ENCODE results near the gene CSNK2A3. TPM values are rescaled to one million over a fixed set of nuclear protein-coding genes. Genes with fewer than 3 reads are reported as not detected.
A peak's percentile ranks its signal among the peaks of the same experiment; 100 is the strongest.

Gene CSNK2A3
- total RNA-seq, 1 experiment from 2014 or later, result 2.0 TPM

GRCh38 chr11:11338304-11338703 lies 14.7 kb downstream of the CSNK2A3 start:
- DNase-seq (ENCODE audit: low read depth), result no peak

GRCh38 chr11:11336664-11337063 lies 16.4 kb downstream of the CSNK2A3 start:
- DNase-seq (ENCODE audit: low read depth), result no peak

DNA sequence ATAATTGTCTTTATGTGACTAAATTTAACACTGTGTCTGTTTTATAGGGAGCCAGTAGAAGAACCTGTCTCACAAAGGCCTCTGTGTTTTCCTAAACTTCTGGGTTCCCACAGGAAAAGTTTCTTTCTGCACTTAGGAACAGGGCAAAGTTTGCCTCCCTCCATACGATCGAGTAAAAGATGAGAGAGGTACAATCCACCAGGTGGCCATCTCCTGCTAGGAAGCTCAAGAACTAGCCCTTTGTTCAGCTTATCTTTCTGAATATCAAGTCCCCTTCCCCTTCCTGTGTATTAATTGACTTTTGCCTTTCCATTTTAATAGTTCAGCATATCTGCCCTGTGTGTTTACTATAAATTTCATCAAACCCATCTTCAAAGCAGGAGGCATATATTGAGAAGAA lies 18.0 kb downstream of the CSNK2A3 start:
- no peak for DNase-seq (ENCODE audit: low read depth)

- no peak for DNase-seq (ENCODE audit: low read depth)
These were observed 18.4 kb downstream of the CSNK2A3 start for GRCh38 chr11:11334607-11335006.

GRCh38 chr11:11332141-11332710 lies 20.8 kb downstream of the CSNK2A3 start:
- no peak for DNase-seq (ENCODE audit: low read depth)

- DNase-seq (ENCODE audit: low read depth), result no peak
These were observed 23.8 kb downstream of the CSNK2A3 start for GRCh38 chr11:11329062-11329806.

- DNase-seq (ENCODE audit: low read depth), result no peak
These were observed 29.0 kb downstream of the CSNK2A3 start for GRCh38 chr11:11324090-11324489.

DNA sequence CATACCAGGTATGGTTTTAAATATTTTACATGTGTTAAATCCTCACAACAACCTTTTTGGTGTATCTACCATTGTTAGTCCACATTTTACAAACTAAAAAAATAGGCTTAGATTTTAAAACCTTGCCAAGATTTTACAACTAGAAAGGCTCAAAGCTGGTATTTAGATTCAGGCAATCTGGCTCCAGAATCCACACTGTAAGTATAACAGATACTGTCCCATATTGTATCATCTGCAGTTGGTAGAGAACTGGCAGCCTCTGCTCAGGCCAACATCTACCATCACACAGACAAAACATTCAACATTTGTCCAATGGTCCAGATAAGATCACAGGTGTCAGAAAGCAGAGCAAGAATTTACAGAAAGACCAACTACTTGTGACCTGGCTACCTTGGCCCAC lies 30.9 kb downstream of the CSNK2A3 start:
- DNase-seq (ENCODE audit: low read depth), result no peak

DNA sequence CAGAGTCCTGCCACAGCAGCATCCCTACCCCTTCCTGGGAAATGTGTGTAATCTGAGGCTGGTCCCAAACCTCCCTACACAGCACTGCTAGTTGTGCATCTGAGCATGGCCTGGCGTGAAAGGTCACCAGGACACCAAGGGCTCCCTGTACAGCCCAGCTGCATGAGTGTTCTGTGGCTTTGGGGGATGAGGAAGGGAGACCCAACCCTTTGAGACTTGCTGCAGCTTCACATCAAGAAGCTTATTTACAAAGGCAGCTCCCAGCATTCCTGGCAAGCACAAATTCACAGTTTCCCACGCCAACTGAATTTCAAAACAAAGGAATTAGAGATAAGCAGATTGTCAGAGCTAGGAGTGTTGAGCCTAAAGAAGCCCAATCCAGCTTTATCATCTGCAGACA lies 32.2 kb downstream of the CSNK2A3 start:
- no peak for DNase-seq (ENCODE audit: low read depth)

DNA sequence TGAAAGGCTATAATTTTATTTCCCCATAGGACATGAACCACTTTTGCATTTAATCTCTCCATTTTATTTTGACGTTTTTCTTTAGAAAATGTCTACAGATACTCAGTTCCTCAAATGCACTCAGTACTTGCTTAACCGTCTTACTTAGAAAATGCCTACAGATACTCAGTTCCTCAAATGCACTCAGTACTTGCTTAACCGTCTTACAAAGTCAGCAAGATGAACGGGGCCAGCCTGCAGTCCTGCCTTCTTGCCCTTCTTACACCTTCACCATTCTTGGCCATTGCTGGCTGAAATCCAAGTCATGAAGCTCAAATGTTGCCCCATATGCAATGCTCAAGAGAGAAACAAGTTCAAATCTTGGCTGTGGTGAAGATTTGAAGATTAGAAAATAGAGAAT lies 34.1 kb downstream of the CSNK2A3 start:
- no peak for DNase-seq (ENCODE audit: low read depth)

DNA sequence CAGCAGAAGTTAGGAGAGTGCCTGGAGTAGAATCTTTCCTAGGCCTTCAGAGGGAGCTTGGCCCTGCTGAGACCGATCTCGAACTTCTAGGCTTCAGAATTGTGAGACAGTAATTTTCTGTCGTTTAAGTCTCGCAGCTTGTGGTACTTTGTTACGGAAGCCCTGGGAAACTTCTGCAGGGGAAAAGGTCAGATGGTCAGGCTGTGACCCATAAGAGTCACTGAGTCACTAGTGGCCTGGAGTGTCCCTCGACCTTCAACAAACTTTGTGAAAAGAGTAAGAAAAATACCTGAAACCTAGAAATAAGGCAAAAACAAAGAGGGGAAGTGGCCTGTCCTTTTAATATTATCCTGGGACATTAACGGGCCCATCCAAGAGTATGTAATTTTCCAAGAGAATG lies 34.6 kb downstream of the CSNK2A3 start:
- DNase-seq (ENCODE audit: low read depth), result no peak

- no peak for DNase-seq (ENCODE audit: low read depth)
These were observed 36.3 kb downstream of the CSNK2A3 start for GRCh38 chr11:11316651-11317230.

GRCh38 chr11:11313902-11314692 lies 39.0 kb downstream of the CSNK2A3 start:
- no peak for DNase-seq (ENCODE audit: low read depth)

- peak; percentile 67 for DNase-seq (ENCODE audit: low read depth)
These were observed 39.6 kb downstream of the CSNK2A3 start for GRCh38 chr11:11313426-11313825.

DNA sequence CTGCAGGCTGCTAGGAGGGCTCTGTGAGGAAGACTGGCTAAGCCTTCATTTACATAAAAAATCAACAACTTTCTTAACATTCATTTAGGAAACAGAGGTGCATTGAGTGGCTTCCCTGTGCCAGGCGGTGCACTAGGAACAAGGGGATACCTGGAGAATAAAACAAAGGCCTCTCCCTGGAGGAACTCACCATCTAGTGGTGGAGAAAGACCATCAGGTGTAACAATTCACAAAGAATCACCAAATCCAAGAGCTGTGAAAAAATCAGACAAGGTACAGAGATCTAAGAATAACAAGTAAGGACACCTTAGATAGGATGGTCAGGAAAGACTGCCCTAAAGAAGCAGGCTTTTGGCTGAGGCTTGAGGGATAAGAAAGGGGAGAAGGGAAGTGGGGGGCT lies 40.3 kb downstream of the CSNK2A3 start:
- DNase-seq (ENCODE audit: low read depth), result no peak

- DNase-seq (ENCODE audit: low read depth), result no peak
These were observed 41.9 kb downstream of the CSNK2A3 start for GRCh38 chr11:11311169-11311568.

GRCh38 chr11:11309906-11310305 lies 43.1 kb downstream of the CSNK2A3 start:
- DNase-seq (ENCODE audit: low read depth), result no peak

GRCh38 chr11:11308249-11308648 lies 44.8 kb downstream of the CSNK2A3 start:
- DNase-seq (ENCODE audit: low read depth), result no peak

DNA sequence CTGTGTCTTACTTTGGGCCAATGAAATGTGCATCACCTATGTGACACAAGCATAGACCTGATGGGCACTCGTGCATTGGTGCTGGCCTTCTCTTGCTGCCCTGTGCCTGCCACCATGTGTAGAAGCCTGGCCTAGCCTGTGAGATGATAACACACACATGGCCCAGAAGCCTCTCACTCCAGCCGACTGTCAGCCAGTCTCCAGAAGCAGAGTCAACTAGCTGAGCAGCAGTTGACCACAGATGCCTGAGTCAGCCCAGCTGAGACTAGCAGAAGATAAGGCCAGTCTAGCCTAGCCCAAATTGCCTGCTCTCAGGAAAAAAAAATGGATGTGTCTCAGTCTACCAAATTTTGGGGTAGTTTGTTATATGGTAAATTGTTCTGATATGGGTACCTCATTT lies 46.2 kb downstream of the CSNK2A3 start:
- DNase-seq (ENCODE audit: low read depth), result peak; percentile 56

DNA sequence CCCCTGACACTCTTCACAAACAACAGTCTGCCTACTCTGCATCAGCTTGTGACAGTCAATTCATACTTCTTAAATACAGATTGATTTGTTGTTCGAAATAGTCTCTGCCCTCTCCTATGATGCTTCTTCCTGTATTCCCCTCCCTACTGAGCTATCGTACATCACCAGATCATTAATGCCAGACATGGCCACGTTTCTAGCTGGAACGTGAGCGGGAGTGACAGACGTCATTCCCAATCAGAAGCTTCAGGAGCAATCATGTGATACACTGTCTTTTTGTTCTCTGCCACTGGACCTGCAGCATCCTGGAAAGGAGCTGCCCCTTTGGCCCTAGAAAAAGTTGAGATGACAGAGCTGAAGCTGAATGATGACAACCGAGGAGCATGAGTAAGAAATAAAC lies 48.5 kb downstream of the CSNK2A3 start:
- DNase-seq (ENCODE audit: low read depth), result no peak

- DNase-seq (ENCODE audit: low read depth), result no peak
These were observed 50.5 kb downstream of the CSNK2A3 start for GRCh38 chr11:11302565-11302964.

Data from LHCN-M2 (cell line).